ENCODE results near the gene RSRC1. TPM values are rescaled to one million over a fixed set of nuclear protein-coding genes. Genes with fewer than 3 reads are reported as not detected.

RSRC1 gene
- total RNA-seq, 1 experiment from 2014 or later: 35.8 TPM

- intact Hi-C loops (cut with micrococcal nuclease): no loop called here
- Mint-ChIP-seq H3K27me3 (ENCODE audit: insufficient read depth, unreplicated experiment) (no peaks in the 10 kb centered on the region), H3K9me3 (ENCODE audit: unreplicated experiment) (no peaks in the 10 kb centered on the region), H3K36me3 (ENCODE audit: insufficient read depth, unreplicated experiment) (peaks cover 12% of the 10 kb centered on the region), H3K4me3 (ENCODE audit: unreplicated experiment) (no peak overlapping the region), H3K4me1 (ENCODE audit: insufficient read depth, unreplicated experiment) (no peaks in the 10 kb centered on the region), H3K27ac (ENCODE audit: low read depth, unreplicated experiment) (no peak overlapping the region)
- ChIA-PET CTCF (interaction anchor here (0.6 kb wide), 1 partner anchor 366 kb away, joined by 3 read pairs; no protein-coding TSS in a partner anchor), POLR2A (no interaction called here)
- no peak for DNase-seq (ENCODE audit: unreplicated experiment)
- no peak for TF ChIP-seq CTCF (IDR thresholded peaks at IDR 0.05; ENCODE audit: unreplicated experiment)
- no TSS peak for BruUV-seq (replicated peaks)
These were observed 355.2 kb downstream of the RSRC1 start for GRCh38 chr3:158465074-158465473.

- TF ChIP-seq CTCF (IDR thresholded peaks at IDR 0.05; ENCODE audit: unreplicated experiment): no peak
- Mint-ChIP-seq H3K9me3 (ENCODE audit: unreplicated experiment) (no peaks in the 10 kb centered on the region), H3K36me3 (ENCODE audit: insufficient read depth, unreplicated experiment) (peaks cover 5% of the 10 kb centered on the region), H3K27me3 (ENCODE audit: insufficient read depth, unreplicated experiment) (no peaks in the 10 kb centered on the region), H3K27ac (ENCODE audit: low read depth, unreplicated experiment) (no peak overlapping the region), H3K4me1 (ENCODE audit: insufficient read depth, unreplicated experiment) (no peaks in the 10 kb centered on the region), H3K4me3 (ENCODE audit: unreplicated experiment) (no peak overlapping the region)
- POLR2A ChIA-PET: no interaction called here
- no TSS peak for BruUV-seq (replicated peaks)
- intact Hi-C loops (cut with micrococcal nuclease): no loop called here
- no peak for DNase-seq (ENCODE audit: unreplicated experiment)
- CTCF ChIA-PET: no interaction called here
These were observed 361.2 kb downstream of the RSRC1 start for GRCh38 chr3:158470944-158471638.

- TF ChIP-seq CTCF (IDR thresholded peaks at IDR 0.05; ENCODE audit: unreplicated experiment): no peak
- peaks cover 5% of the 10 kb centered on the region for H3K36me3 Mint-ChIP-seq (ENCODE audit: insufficient read depth, unreplicated experiment)
- H3K27me3 Mint-ChIP-seq (ENCODE audit: insufficient read depth, unreplicated experiment): no peaks in the 10 kb centered on the region
- H3K27ac Mint-ChIP-seq (ENCODE audit: low read depth, unreplicated experiment): no peak overlapping the region
- CTCF ChIA-PET: no interaction called here
- DNase-seq (ENCODE audit: unreplicated experiment): peak; percentile 68
- intact Hi-C loops (cut with micrococcal nuclease): no loop called here
- H3K9me3 Mint-ChIP-seq (ENCODE audit: unreplicated experiment): no peaks in the 10 kb centered on the region
- no TSS peak for BruUV-seq (replicated peaks)
- H3K4me1 Mint-ChIP-seq (ENCODE audit: insufficient read depth, unreplicated experiment): no peaks in the 10 kb centered on the region
- POLR2A ChIA-PET: no interaction called here
- no peak overlapping the region for H3K4me3 Mint-ChIP-seq (ENCODE audit: unreplicated experiment)
These were observed 361.9 kb downstream of the RSRC1 start for GRCh38 chr3:158471639-158472294.

- Mint-ChIP-seq H3K4me1 (ENCODE audit: insufficient read depth, unreplicated experiment) (no peaks in the 10 kb centered on the region), H3K9me3 (ENCODE audit: unreplicated experiment) (no peaks in the 10 kb centered on the region)
- CTCF ChIA-PET: no interaction called here
These were observed 369.2 kb downstream of the RSRC1 start for GRCh38 chr3:158479051-158479450.

More at GRCh38 chr3:158479051-158479450, 369.2 kb downstream of the RSRC1 start:
- intact Hi-C loops (cut with micrococcal nuclease): no loop called here
- TF ChIP-seq CTCF (IDR thresholded peaks at IDR 0.05; ENCODE audit: unreplicated experiment): no peak
- Mint-ChIP-seq H3K4me3 (ENCODE audit: unreplicated experiment) (no peak overlapping the region), H3K36me3 (ENCODE audit: insufficient read depth, unreplicated experiment) (no peaks in the 10 kb centered on the region), H3K27ac (ENCODE audit: low read depth, unreplicated experiment) (no peak overlapping the region), H3K27me3 (ENCODE audit: insufficient read depth, unreplicated experiment) (no peaks in the 10 kb centered on the region)
- POLR2A ChIA-PET: no interaction called here
- no TSS peak for BruUV-seq (replicated peaks)
- DNase-seq (ENCODE audit: unreplicated experiment): no peak
